Mesenchymal stem cell (in vitro differentiated cells and primary cell): ENCODE measurements around the gene ITGB2.

Source experiments
- DNase-seq: peaks from one replicate; pipeline ENCODE4 v3.0.0-alpha.2; 2013
- H2AFZ ChIP-seq: one replicate; pipeline ENCODE4 v1.6.1; 2013; ENCODE audit warnings: low read depth, mild to moderate bottlenecking, control low read depth, inconsistent platforms, low read length, moderate library complexity
- H2AK5ac ChIP-seq: 2 replicates; pipeline ENCODE4 v1.6.1; 2013; ENCODE audit warnings: low read length, moderate library complexity, mild to moderate bottlenecking, inconsistent platforms; ENCODE audit not compliant: severe bottlenecking
- H2BK120ac ChIP-seq: one replicate; pipeline ENCODE4 v1.6.1; 2013; ENCODE audit warnings: low read depth, mild to moderate bottlenecking, inconsistent platforms, low read length, moderate library complexity
- H2BK12ac ChIP-seq, 2 experiments: one replicate each; pipeline ENCODE4 v1.6.1; 2013; ENCODE audit warnings: inconsistent platforms in 2 of 2, low read length in 2 of 2, mild to moderate bottlenecking in 2 of 2, moderate library complexity in 2 of 2, control low read depth in 1 of 2
- H2BK15ac ChIP-seq: one replicate; pipeline ENCODE4 v1.6.1; 2013; ENCODE audit warnings: mild to moderate bottlenecking, low read depth, inconsistent platforms; ENCODE audit not compliant: poor library complexity, severe bottlenecking
- H2BK5ac ChIP-seq: 2 replicates; pipeline ENCODE4 v1.6.1; 2013; ENCODE audit warnings: low read depth, mild to moderate bottlenecking, low read length, control low read depth, inconsistent platforms; ENCODE audit not compliant: poor library complexity, severe bottlenecking
- H3K14ac ChIP-seq, 2 experiments: one replicate each; pipeline ENCODE4 v1.6.1; 2013; ENCODE audit warnings: inconsistent platforms in 2 of 2, low read length in 2 of 2, control low read depth in 1 of 2, mild to moderate bottlenecking in 1 of 2, moderate library complexity in 1 of 2
- H3K18ac ChIP-seq, 2 experiments: one replicate each; pipeline ENCODE4 v1.6.1; 2013; ENCODE audit warnings: inconsistent platforms in 2 of 2, low read length in 2 of 2, control low read depth in 1 of 2, low read depth in 1 of 2, mild to moderate bottlenecking in 1 of 2
- H3K23ac ChIP-seq, 2 experiments: one replicate each; pipeline ENCODE4 v1.6.1; 2013; ENCODE audit warnings: inconsistent platforms in 2 of 2, low read length in 2 of 2, mild to moderate bottlenecking in 2 of 2, moderate library complexity in 2 of 2, control low read depth in 1 of 2
- H3K27ac ChIP-seq: 2 replicates; pipeline ENCODE4 v1.5.1; 2013; ENCODE audit warnings: mild to moderate bottlenecking, moderate library complexity, low read length, control low read depth, inconsistent platforms; ENCODE audit not compliant: poor library complexity, severe bottlenecking
- H3K27me3 ChIP-seq, 2 experiments: 2 replicates each; pipeline versions ENCODE4 v1.6.1 to v1.7.0; 2013; ENCODE audit warnings: low read length in 2 of 2, mild to moderate bottlenecking in 2 of 2, moderate library complexity in 2 of 2, control low read depth in 1 of 2, inconsistent platforms in 1 of 2; ENCODE audit not compliant: control insufficient read depth in 1 of 2, insufficient read depth in 1 of 2
- H3K36me3 ChIP-seq, 2 experiments: 2 replicates each; pipeline versions ENCODE4 v1.6.1 to v1.7.0; 2013; ENCODE audit warnings: low read length in 2 of 2, control low read depth in 1 of 2, inconsistent platforms in 1 of 2, low read depth in 1 of 2, mild to moderate bottlenecking in 1 of 2; ENCODE audit not compliant: insufficient read depth in 2 of 2, control insufficient read depth in 1 of 2
- H3K4ac ChIP-seq, 2 experiments: one replicate each; pipeline ENCODE4 v1.6.1; 2013; ENCODE audit warnings: inconsistent platforms in 2 of 2, low read length in 2 of 2, mild to moderate bottlenecking in 2 of 2, moderate library complexity in 2 of 2, control low read depth in 1 of 2, low read depth in 1 of 2
- H3K4me1 ChIP-seq: 2 replicates; pipeline ENCODE4 v1.6.1; 2013; ENCODE audit warnings: low read depth, low read length, control low read depth; ENCODE audit not compliant: control insufficient read depth, insufficient read depth
- H3K4me2 ChIP-seq: 2 replicates; pipeline ENCODE4 v1.6.1; 2013; ENCODE audit warnings: low read length, mild to moderate bottlenecking, inconsistent platforms; ENCODE audit not compliant: poor library complexity, severe bottlenecking
- H3K4me3 ChIP-seq, 2 experiments: 2 replicates each; pipeline versions ENCODE4 v1.5.1 to v1.7.0; 2013; ENCODE audit warnings: low read length in 2 of 2, mild to moderate bottlenecking in 2 of 2, control low read depth in 1 of 2, low read depth in 1 of 2; ENCODE audit not compliant: insufficient read depth in 1 of 2
- H3K79me1 ChIP-seq: replicated peaks from 2 replicates; pipeline ENCODE4 v1.6.1; 2013; ENCODE audit warnings: mild to moderate bottlenecking, control low read depth, low read length, inconsistent platforms; ENCODE audit not compliant: poor library complexity, severe bottlenecking
- H3K9ac ChIP-seq: 2 replicates; pipeline ENCODE4 v1.7.0; 2013; ENCODE audit warnings: mild to moderate bottlenecking, low read length, moderate library complexity
- H3K9me3 ChIP-seq: 2 replicates; pipeline ENCODE4 v1.7.0; 2013; ENCODE audit warnings: mild to moderate bottlenecking, low read length; ENCODE audit not compliant: control insufficient read depth
- H4K8ac ChIP-seq: one replicate; pipeline ENCODE4 v1.6.1; 2013; ENCODE audit warnings: inconsistent platforms, mild to moderate bottlenecking, low read length, moderate library complexity
- H4K91ac ChIP-seq: one replicate; pipeline ENCODE4 v1.6.1; 2013; ENCODE audit warnings: mild to moderate bottlenecking, low read length, inconsistent platforms
- WGBS: methylation state at CpG from one replicate; pipeline ENCODE4 v1.1.7; 2013; ENCODE audit warnings: mixed read lengths; 5-methylcytosine and 5-hydroxymethylcytosine counted together

ITGB2 gene

GRCh38 chr21:44840771-44841170 lies 79.9 kb downstream of the ITGB2 start:
- Histone ChIP-seq H3K4me1 (peaks cover 13% of the 10 kb centered on the region), H2AK5ac (no peak overlapping the region), H3K36me3 (no peaks in the 10 kb centered on the region), H3K4me3 (no peak overlapping the region), H3K4me2 (no peak overlapping the region), H3K27ac (no peak overlapping the region), H3K23ac (no peak overlapping the region), H4K8ac (no peak overlapping the region), H3K79me1 (no peaks in the 10 kb centered on the region), H3K18ac (no peak overlapping the region), H3K14ac (no peak overlapping the region), H3K4ac (no peak overlapping the region), H4K91ac (no peak overlapping the region), H2BK12ac (no peak overlapping the region), H2BK15ac (no peak overlapping the region), H2BK120ac (no peak overlapping the region), H3K9ac (no peak overlapping the region), H2AFZ (no peak overlapping the region), H2BK5ac (no peak overlapping the region), H3K9me3 (no peaks in the 10 kb centered on the region), H3K27me3 (peaks cover 30 to 55% of the 10 kb centered on the region in 2 experiments)
- 72% methylated on average over 11 of the region's 11 CpGs for WGBS
- no peak for DNase-seq

- Histone ChIP-seq H3K4me1 (peaks cover 8% of the 10 kb centered on the region), H2BK120ac (no peak overlapping the region), H2BK12ac (no peak overlapping the region), H3K4ac (no peak overlapping the region), H3K27me3 (peaks cover 29 to 64% of the 10 kb centered on the region in 2 experiments), H2AFZ (no peak overlapping the region), H2BK15ac (no peak overlapping the region), H3K79me1 (no peaks in the 10 kb centered on the region), H3K36me3 (no peaks in the 10 kb centered on the region), H3K9me3 (no peaks in the 10 kb centered on the region), H3K4me3 (no peak overlapping the region), H4K91ac (no peak overlapping the region), H3K18ac (no peak overlapping the region), H4K8ac (no peak overlapping the region), H2BK5ac (no peak overlapping the region), H3K27ac (no peak overlapping the region), H2AK5ac (no peak overlapping the region), H3K23ac (no peak overlapping the region), H3K14ac (no peak overlapping the region), H3K4me2 (no peak overlapping the region), H3K9ac (no peak overlapping the region)
- WGBS, result 92% methylated on average over 9 of the region's 9 CpGs
- no peak for DNase-seq
Measured at GRCh38 chr21:44838951-44839350, 81.7 kb downstream of the ITGB2 start.

- H3K27ac ChIP-seq, result no peak overlapping the region
Measured at GRCh38 chr21:44838039-44838895, 82.4 kb downstream of the ITGB2 start.

GRCh38 chr21:44837537-44837936 lies 83.2 kb downstream of the ITGB2 start:
- Histone ChIP-seq H3K79me1 (no peaks in the 10 kb centered on the region), H3K14ac (no peak overlapping the region), H2AK5ac (no peak overlapping the region), H3K27me3 (peaks cover 21 to 56% of the 10 kb centered on the region in 2 experiments), H3K9me3 (no peaks in the 10 kb centered on the region), H3K27ac (no peak overlapping the region), H3K4ac (no peak overlapping the region), H2AFZ (no peak overlapping the region), H2BK15ac (no peak overlapping the region), H2BK12ac (no peak overlapping the region), H4K8ac (no peak overlapping the region), H3K23ac (no peak overlapping the region), H3K18ac (peak overlapping the region in 1 of 2 experiments; percentile 37), H3K4me1 (peaks cover 8% of the 10 kb centered on the region), H4K91ac (peak overlapping the region; percentile 54), H3K9ac (no peak overlapping the region), H2BK5ac (no peak overlapping the region), H3K4me2 (no peak overlapping the region), H3K4me3 (no peak overlapping the region), H2BK120ac (no peak overlapping the region), H3K36me3 (no peaks in the 10 kb centered on the region)
- 93% methylated on average over 13 of the region's 13 CpGs for WGBS
- no peak for DNase-seq

More at GRCh38 chr21:44838039-44838895, 82.4 kb downstream of the ITGB2 start:
- Histone ChIP-seq H3K79me1 (no peaks in the 10 kb centered on the region), H3K4me3 (no peak overlapping the region), H3K4me1 (peaks cover 8% of the 10 kb centered on the region), H3K27me3 (peaks cover 29 to 60% of the 10 kb centered on the region in 2 experiments), H3K4ac (no peak overlapping the region), H3K4me2 (no peak overlapping the region), H3K18ac (no peak overlapping the region), H2BK120ac (no peak overlapping the region), H2BK5ac (no peak overlapping the region), H3K9ac (no peak overlapping the region), H2AK5ac (no peak overlapping the region), H4K8ac (no peak overlapping the region), H3K9me3 (no peaks in the 10 kb centered on the region), H4K91ac (peak overlapping the region; percentile 22), H2BK12ac (peak overlapping the region in 1 of 2 experiments; percentile 37), H2BK15ac (no peak overlapping the region), H3K23ac (no peak overlapping the region), H3K36me3 (no peaks in the 10 kb centered on the region), H2AFZ (no peak overlapping the region), H3K14ac (no peak overlapping the region)
- DNase-seq, result no peak
- 87% methylated on average over 28 of the region's 30 CpGs for WGBS
